ENCODE results near the gene PDCD11.

GRCh38 chr10:103492655-103493261 is 96.3 kb downstream of the PDCD11 start:
- no peak for TF ChIP-seq POLR2A (IDR thresholded peaks at IDR 0.05)
- TF ChIP-seq, protein P1, sequence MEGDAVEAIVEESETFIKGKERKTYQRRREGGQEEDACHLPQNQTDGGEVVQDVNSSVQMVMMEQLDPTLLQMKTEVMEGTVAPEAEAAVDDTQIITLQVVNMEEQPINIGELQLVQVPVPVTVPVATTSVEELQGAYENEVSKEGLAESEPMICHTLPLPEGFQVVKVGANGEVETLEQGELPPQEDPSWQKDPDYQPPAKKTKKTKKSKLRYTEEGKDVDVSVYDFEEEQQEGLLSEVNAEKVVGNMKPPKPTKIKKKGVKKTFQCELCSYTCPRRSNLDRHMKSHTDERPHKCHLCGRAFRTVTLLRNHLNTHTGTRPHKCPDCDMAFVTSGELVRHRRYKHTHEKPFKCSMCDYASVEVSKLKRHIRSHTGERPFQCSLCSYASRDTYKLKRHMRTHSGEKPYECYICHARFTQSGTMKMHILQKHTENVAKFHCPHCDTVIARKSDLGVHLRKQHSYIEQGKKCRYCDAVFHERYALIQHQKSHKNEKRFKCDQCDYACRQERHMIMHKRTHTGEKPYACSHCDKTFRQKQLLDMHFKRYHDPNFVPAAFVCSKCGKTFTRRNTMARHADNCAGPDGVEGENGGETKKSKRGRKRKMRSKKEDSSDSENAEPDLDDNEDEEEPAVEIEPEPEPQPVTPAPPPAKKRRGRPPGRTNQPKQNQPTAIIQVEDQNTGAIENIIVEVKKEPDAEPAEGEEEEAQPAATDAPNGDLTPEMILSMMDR (IDR thresholded peaks at IDR 0.05) = no peak

All from uterus (tissue), 2 donors.